Activated CD4-positive, alpha-beta T cell treated with anti-CD3 and anti-CD28 coated beads, Interleukin-2, amount 50 U/mL, for 24 hours (primary cell): Measurements from ENCODE around the gene MEX3D.
"Not testable (repeated sequence)": the region's sequence is repeated elsewhere in the genome, so short reads cannot be mapped to it uniquely, and the experiment has no call there.

Experiments
- DNase-seq, 2 donors: peaks; one replicate each; pipeline ENCODE4 v3.0.0-alpha.2; 2020; ENCODE audit warnings: low read depth in 1 of 2, low spot score in 1 of 2

The MEX3D gene

GRCh38 chr19:1540365-1540925 lies 27.7 kb downstream of the MEX3D start:
- no peak for DNase-seq

- DNase-seq = not testable (repeated sequence)
Measured at GRCh38 chr19:1539749-1540148, 28.4 kb downstream of the MEX3D start.

GRCh38 chr19:1538978-1539377 lies 29.1 kb downstream of the MEX3D start:
- no peak for DNase-seq

- DNase-seq = not testable (repeated sequence)
Measured at GRCh38 chr19:1535699-1536098, 32.4 kb downstream of the MEX3D start.

- no peak for DNase-seq
Measured at GRCh38 chr19:1534972-1535371, 33.2 kb downstream of the MEX3D start.

GRCh38 chr19:1533510-1534150 lies 34.5 kb downstream of the MEX3D start:
- DNase-seq = no peak

GRCh38 chr19:1532003-1532402 lies 36.1 kb downstream of the MEX3D start:
- no peak for DNase-seq

GRCh38 chr19:1531587-1531986 lies 36.5 kb downstream of the MEX3D start:
- DNase-seq = no peak

- not testable (repeated sequence) for DNase-seq
Measured at GRCh38 chr19:1530856-1531255, 37.3 kb downstream of the MEX3D start.

GRCh38 chr19:1529430-1529816 lies 38.7 kb downstream of the MEX3D start:
- no peak for DNase-seq

- DNase-seq = no peak
Measured at GRCh38 chr19:1528596-1529429, 39.3 kb downstream of the MEX3D start.

GRCh38 chr19:1527650-1528309 lies 40.3 kb downstream of the MEX3D start:
- no peak for DNase-seq

GRCh38 chr19:1526979-1527649 lies 41.0 kb downstream of the MEX3D start:
- DNase-seq = no peak

- DNase-seq = no peak
Measured at GRCh38 chr19:1526066-1526778, 41.9 kb downstream of the MEX3D start.

GRCh38 chr19:1525343-1525742 lies 42.8 kb downstream of the MEX3D start:
- no peak for DNase-seq

- no peak for DNase-seq
Measured at GRCh38 chr19:1524972-1525325, 43.2 kb downstream of the MEX3D start.

GRCh38 chr19:1524287-1524971 lies 43.7 kb downstream of the MEX3D start:
- no peak for DNase-seq

GRCh38 chr19:1523412-1524286 lies 44.5 kb downstream of the MEX3D start, which contains the start of gene PLK5:
Gene PLK5, plus strand, starts transcription at chr19:1524077. Its CDS starts 2,920 bp downstream, at chr19:1526997.
- DNase-seq = no peak

- no peak for DNase-seq
Measured at GRCh38 chr19:1522838-1523237, 45.3 kb downstream of the MEX3D start.
